ENCODE data around the gene CHMP3.

DNA sequence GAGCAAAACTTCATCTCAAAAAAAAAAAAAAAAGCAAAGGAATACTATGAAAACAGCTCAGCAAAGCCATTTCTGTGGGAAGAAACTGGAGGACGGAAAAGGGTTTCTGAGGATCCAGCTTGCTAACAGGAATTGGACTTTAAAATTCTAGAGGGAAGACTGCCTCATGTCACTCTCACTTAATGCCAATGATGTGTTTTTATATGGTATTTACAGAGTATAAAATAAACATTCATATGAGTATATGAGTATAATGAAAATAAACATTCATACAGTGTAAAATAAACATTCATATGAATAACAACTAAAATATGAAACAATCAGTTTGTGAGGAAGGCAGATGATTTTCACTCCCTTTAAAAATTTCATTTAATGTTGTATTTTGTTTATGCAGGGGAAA lies 43.9 kb downstream of the CHMP3 start:
- TF ChIP-seq, protein P1, sequence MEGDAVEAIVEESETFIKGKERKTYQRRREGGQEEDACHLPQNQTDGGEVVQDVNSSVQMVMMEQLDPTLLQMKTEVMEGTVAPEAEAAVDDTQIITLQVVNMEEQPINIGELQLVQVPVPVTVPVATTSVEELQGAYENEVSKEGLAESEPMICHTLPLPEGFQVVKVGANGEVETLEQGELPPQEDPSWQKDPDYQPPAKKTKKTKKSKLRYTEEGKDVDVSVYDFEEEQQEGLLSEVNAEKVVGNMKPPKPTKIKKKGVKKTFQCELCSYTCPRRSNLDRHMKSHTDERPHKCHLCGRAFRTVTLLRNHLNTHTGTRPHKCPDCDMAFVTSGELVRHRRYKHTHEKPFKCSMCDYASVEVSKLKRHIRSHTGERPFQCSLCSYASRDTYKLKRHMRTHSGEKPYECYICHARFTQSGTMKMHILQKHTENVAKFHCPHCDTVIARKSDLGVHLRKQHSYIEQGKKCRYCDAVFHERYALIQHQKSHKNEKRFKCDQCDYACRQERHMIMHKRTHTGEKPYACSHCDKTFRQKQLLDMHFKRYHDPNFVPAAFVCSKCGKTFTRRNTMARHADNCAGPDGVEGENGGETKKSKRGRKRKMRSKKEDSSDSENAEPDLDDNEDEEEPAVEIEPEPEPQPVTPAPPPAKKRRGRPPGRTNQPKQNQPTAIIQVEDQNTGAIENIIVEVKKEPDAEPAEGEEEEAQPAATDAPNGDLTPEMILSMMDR (IDR thresholded peaks at IDR 0.05), result no peak
- no peak for TF ChIP-seq EP300 (IDR thresholded peaks at IDR 0.05)
- no peak for TF ChIP-seq POLR2A (IDR thresholded peaks at IDR 0.05)
